ENCODE results near the gene GNPDA1. TPM values are rescaled to one million over a fixed set of nuclear protein-coding genes. Genes with fewer than 3 reads are reported as not detected.

Gene GNPDA1
- total and polyA plus RNA-seq, 4 donors: 8.0 to 15.0 (median 10.5) TPM

- Histone ChIP-seq H3K36me3 (ENCODE audit: control insufficient read depth in 4 of 4, insufficient read depth in 3 of 4, low read depth in 1 of 4, low read length in 3 of 4) (no peaks in the 10 kb centered on the region), H3K27me3 (ENCODE audit: control insufficient read depth in 4 of 4, insufficient read depth in 4 of 4, low read length in 3 of 4) (no peaks in the 10 kb centered on the region), H3K27ac (ENCODE audit: low read depth in 1 of 2, low read length in 2 of 2) (no peak overlapping the region), H3K4me1 (ENCODE audit: control insufficient read depth in 4 of 4, insufficient read depth in 4 of 4, low read length in 3 of 4) (no peaks in the 10 kb centered on the region), H3K4me3 (ENCODE audit: low read depth in 1 of 3, low read length in 3 of 3) (no peak overlapping the region), H3K9ac (ENCODE audit: low read depth in 1 of 2, low read length in 2 of 2) (no peak overlapping the region), H3K9me3 (ENCODE audit: control insufficient read depth in 4 of 4, low read length in 3 of 4) (no peaks in the 10 kb centered on the region)
- TF ChIP-seq FOXA1 (IDR thresholded peaks at IDR 0.05): no peak
- no peak for TF ChIP-seq EGR1 (IDR thresholded peaks at IDR 0.05; ENCODE audit: low read depth in 2 of 2)
- TF ChIP-seq FOXA2 (IDR thresholded peaks at IDR 0.05): no peak
- DNase-seq (ENCODE audit: low spot score): no peak
- WGBS: 80% methylated on average over 2 of the region's 2 CpGs
Observed at GRCh38 chr5:141952020-141952419, 60.8 kb downstream of the GNPDA1 start.

- 59% methylated on average over 9 of the region's 9 CpGs for WGBS
- no peak overlapping the region for H3K27ac ChIP-seq (ENCODE audit: low read depth in 1 of 2, low read length in 2 of 2)
Observed at GRCh38 chr5:141951332-141951781, 61.5 kb downstream of the GNPDA1 start.

More at GRCh38 chr5:141951332-141951781, 61.5 kb downstream of the GNPDA1 start:
- H3K27me3 ChIP-seq (ENCODE audit: control insufficient read depth in 4 of 4, insufficient read depth in 4 of 4, low read length in 3 of 4): no peaks in the 10 kb centered on the region
- H3K4me1 ChIP-seq (ENCODE audit: control insufficient read depth in 4 of 4, insufficient read depth in 4 of 4, low read length in 3 of 4): no peaks in the 10 kb centered on the region
- no peak overlapping the region for H3K4me3 ChIP-seq (ENCODE audit: low read depth in 1 of 3, low read length in 3 of 3)
- TF ChIP-seq YY1 (IDR thresholded peaks at IDR 0.05) (no peak), CTCF (IDR thresholded peaks at IDR 0.05; ENCODE audit: low read depth, low read length, missing input control) (peak; percentile 10)
- TF ChIP-seq, protein P1, sequence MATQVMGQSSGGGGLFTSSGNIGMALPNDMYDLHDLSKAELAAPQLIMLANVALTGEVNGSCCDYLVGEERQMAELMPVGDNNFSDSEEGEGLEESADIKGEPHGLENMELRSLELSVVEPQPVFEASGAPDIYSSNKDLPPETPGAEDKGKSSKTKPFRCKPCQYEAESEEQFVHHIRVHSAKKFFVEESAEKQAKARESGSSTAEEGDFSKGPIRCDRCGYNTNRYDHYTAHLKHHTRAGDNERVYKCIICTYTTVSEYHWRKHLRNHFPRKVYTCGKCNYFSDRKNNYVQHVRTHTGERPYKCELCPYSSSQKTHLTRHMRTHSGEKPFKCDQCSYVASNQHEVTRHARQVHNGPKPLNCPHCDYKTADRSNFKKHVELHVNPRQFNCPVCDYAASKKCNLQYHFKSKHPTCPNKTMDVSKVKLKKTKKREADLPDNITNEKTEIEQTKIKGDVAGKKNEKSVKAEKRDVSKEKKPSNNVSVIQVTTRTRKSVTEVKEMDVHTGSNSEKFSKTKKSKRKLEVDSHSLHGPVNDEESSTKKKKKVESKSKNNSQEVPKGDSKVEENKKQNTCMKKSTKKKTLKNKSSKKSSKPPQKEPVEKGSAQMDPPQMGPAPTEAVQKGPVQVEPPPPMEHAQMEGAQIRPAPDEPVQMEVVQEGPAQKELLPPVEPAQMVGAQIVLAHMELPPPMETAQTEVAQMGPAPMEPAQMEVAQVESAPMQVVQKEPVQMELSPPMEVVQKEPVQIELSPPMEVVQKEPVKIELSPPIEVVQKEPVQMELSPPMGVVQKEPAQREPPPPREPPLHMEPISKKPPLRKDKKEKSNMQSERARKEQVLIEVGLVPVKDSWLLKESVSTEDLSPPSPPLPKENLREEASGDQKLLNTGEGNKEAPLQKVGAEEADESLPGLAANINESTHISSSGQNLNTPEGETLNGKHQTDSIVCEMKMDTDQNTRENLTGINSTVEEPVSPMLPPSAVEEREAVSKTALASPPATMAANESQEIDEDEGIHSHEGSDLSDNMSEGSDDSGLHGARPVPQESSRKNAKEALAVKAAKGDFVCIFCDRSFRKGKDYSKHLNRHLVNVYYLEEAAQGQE (IDR thresholded peaks at IDR 0.05): no peak
- DNase-seq (ENCODE audit: low spot score): no peak
- H3K9me3 ChIP-seq (ENCODE audit: control insufficient read depth in 4 of 4, low read length in 3 of 4): no peaks in the 10 kb centered on the region
- H3K9ac ChIP-seq (ENCODE audit: low read depth in 1 of 2, low read length in 2 of 2): no peak overlapping the region
- no peaks in the 10 kb centered on the region for H3K36me3 ChIP-seq (ENCODE audit: control insufficient read depth in 4 of 4, insufficient read depth in 3 of 4, low read depth in 1 of 4, low read length in 3 of 4)

Other genes starting within 250 kb of the GNPDA1 start
- 10 to 100 TPM in 1 of 2 donors, 1 to 10 TPM in 1; 9.8 to 52.8 TPM for gene PCDH1, start 134.6 kb downstream of the GNPDA1 start, total RNA-seq
- gene PCDH1, start 134.6 kb downstream of the GNPDA1 start, polyA plus RNA-seq: 10 to 100 TPM in 1 of 2 donors, 1 to 10 TPM in 1; 9.3 to 20.1 TPM
- gene DELE1, start 89.2 kb downstream of the GNPDA1 start, total RNA-seq: 10 to 100 TPM; 33.6 to 49.0 TPM
- 10 to 100 TPM; 23.2 to 47.1 TPM for gene DELE1, start 89.2 kb downstream of the GNPDA1 start, polyA plus RNA-seq
- 1 to 10 TPM; 4.8 to 4.9 TPM for gene PCDH12, start 54.8 kb downstream of the GNPDA1 start, total RNA-seq
- 1 to 10 TPM in 1 of 2 donors, under 1 TPM in 1; 0.74 to 2.7 TPM for gene PCDH12, start 54.8 kb downstream of the GNPDA1 start, polyA plus RNA-seq
- 10 to 100 TPM; 35.5 to 50.6 TPM for gene RNF14, start 43.9 kb downstream of the GNPDA1 start, total RNA-seq
- gene RNF14, start 43.9 kb downstream of the GNPDA1 start, polyA plus RNA-seq: 10 to 100 TPM; 22.9 to 29.5 TPM
- gene NDFIP1, start 95.8 kb upstream of the GNPDA1 start, total RNA-seq: 10 to 100 TPM; 50.2 to 68.1 TPM
- 10 to 100 TPM; 43.5 to 63.9 TPM for gene NDFIP1, start 95.8 kb upstream of the GNPDA1 start, polyA plus RNA-seq